Activated T-cell treated with anti-CD3 and anti-CD28 coated beads, Interleukin-2, amount 50 U/mL, for 72 hours (primary cell): Measurements from ENCODE around the gene DDC. TPM values are rescaled to one million over a fixed set of nuclear protein-coding genes. Genes with fewer than 3 reads are reported as not detected.
"Not testable (repeated sequence)": the region's sequence is repeated elsewhere in the genome, so short reads cannot be mapped to it uniquely, and the experiment has no call there.

Experiments
- ATAC-seq, 2 donors: fragments of 150-1000 bp; cut with Tn5 transposase; replicated peaks in 1 of 2; 2 replicates each; pipeline ENCODE4 v1.10.0; 2021; ENCODE audit warnings: moderate library complexity in 2 of 2, mild to moderate bottlenecking in 1 of 2
- DNase-seq, 2 donors: peaks; one replicate each; pipeline ENCODE4 v3.0.0; 2021 to 2022; ENCODE audit warnings: mixed read lengths in 1 of 2
- H3K27ac Mint-ChIP-seq: one replicate; pipeline ENCODE4 v1.8.0; 2022; ENCODE audit warnings: mild to moderate bottlenecking, moderate library complexity, mixed read lengths
- H3K27me3 Mint-ChIP-seq: one replicate; pipeline ENCODE4 v1.8.0; 2022; ENCODE audit warnings: low read depth, mixed read lengths
- H3K36me3 Mint-ChIP-seq, 2 donors: one replicate each; pipeline ENCODE4 v1.8.0; 2022; ENCODE audit warnings: mixed read lengths in 2 of 2, mild to moderate bottlenecking in 1 of 2; ENCODE audit not compliant: insufficient read depth in 2 of 2
- H3K4me1 Mint-ChIP-seq: one replicate; pipeline ENCODE4 v1.8.0; 2022; ENCODE audit warnings: low read depth, mixed read lengths
- H3K4me3 Mint-ChIP-seq, 2 donors: one replicate each; pipeline ENCODE4 v1.8.0; 2022; ENCODE audit warnings: mild to moderate bottlenecking in 2 of 2, mixed read lengths in 2 of 2, moderate library complexity in 2 of 2
- H3K9me3 Mint-ChIP-seq, 2 donors: one replicate each; pipeline ENCODE4 v1.8.0; 2022; ENCODE audit warnings: mixed read lengths in 2 of 2
- total RNA-seq, 2 donors: library from RNA; stranded (reverse); gene quantifications; one replicate each; pipeline ENCODE4 v1.2.3, GENCODE V29; 2022

DDC gene
- total RNA-seq, 2 donors from 2014 or later = not detected

- H3K9me3 Mint-ChIP-seq = no peaks in the 10 kb centered on the region
- ATAC-seq (no peak), DNase-seq (no peak)
- H3K27ac Mint-ChIP-seq = no peak overlapping the region
- H3K4me1 Mint-ChIP-seq = no peaks in the 10 kb centered on the region
- H3K36me3 Mint-ChIP-seq = no peaks in the 10 kb centered on the region
- no peak overlapping the region for H3K4me3 Mint-ChIP-seq
- peaks cover 54% of the 10 kb centered on the region for H3K27me3 Mint-ChIP-seq
Observed at GRCh38 chr7:50558294-50559053, 6.7 kb downstream of the DDC start.

- Mint-ChIP-seq H3K27me3 (peaks cover 58% of the 10 kb centered on the region), H3K27ac (no peak overlapping the region), H3K4me1 (no peaks in the 10 kb centered on the region), H3K9me3 (no peaks in the 10 kb centered on the region), H3K4me3 (no peak overlapping the region), H3K36me3 (no peaks in the 10 kb centered on the region)
- DNase-seq (no peak), ATAC-seq (no peak)
Observed at GRCh38 chr7:50557099-50557498, 8.1 kb downstream of the DDC start.

DNA sequence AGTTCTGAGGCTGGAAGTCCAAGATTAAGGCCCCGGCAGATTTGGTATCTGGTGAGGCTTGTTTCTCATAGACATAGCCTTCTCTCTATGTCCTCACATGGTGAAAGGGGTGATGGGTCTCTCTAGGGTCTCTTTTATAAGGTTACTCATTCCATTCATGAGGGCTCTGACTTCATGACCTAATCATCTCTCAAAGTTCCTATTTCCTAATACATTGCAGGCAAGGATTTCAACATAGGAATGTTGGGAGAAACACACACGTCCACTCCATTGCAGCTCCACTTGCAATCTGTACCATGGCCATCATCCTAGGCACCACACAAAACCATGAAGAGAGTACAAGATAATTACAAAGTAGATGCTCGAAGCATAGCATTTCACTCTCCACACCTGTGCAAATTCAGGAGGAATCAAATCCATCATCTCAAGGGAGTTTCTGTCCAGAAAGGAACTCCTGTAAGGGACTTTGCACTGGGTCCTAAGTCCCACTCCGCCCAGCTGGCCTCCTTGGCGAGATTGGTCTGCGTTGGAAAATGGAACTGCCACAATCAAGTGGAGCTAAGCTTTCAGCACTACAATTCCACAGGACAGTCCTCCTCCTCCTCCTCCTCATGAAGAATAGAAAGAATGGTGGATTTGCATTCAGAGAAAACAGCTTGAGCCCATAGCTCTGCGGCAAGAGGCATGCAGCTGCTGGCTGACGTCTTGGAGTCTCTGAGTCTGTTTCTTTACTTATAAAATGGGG lies 8.8 kb downstream of the DDC start:
- DNase-seq = no peak
- no peak for ATAC-seq
- Mint-ChIP-seq H3K36me3 (no peaks in the 10 kb centered on the region), H3K4me1 (no peaks in the 10 kb centered on the region), H3K27me3 (peaks cover 59% of the 10 kb centered on the region), H3K4me3 (no peak overlapping the region), H3K9me3 (no peaks in the 10 kb centered on the region), H3K27ac (no peak overlapping the region)

- no peaks in the 10 kb centered on the region for H3K9me3 Mint-ChIP-seq
- no peaks in the 10 kb centered on the region for H3K36me3 Mint-ChIP-seq
- peaks cover 54% of the 10 kb centered on the region for H3K27me3 Mint-ChIP-seq
- DNase-seq = no peak
- H3K4me1 Mint-ChIP-seq = no peaks in the 10 kb centered on the region
- no peak for ATAC-seq
- H3K4me3 Mint-ChIP-seq = no peak overlapping the region
- no peak overlapping the region for H3K27ac Mint-ChIP-seq
Observed at GRCh38 chr7:50555594-50556140, 9.5 kb downstream of the DDC start.

DNA sequence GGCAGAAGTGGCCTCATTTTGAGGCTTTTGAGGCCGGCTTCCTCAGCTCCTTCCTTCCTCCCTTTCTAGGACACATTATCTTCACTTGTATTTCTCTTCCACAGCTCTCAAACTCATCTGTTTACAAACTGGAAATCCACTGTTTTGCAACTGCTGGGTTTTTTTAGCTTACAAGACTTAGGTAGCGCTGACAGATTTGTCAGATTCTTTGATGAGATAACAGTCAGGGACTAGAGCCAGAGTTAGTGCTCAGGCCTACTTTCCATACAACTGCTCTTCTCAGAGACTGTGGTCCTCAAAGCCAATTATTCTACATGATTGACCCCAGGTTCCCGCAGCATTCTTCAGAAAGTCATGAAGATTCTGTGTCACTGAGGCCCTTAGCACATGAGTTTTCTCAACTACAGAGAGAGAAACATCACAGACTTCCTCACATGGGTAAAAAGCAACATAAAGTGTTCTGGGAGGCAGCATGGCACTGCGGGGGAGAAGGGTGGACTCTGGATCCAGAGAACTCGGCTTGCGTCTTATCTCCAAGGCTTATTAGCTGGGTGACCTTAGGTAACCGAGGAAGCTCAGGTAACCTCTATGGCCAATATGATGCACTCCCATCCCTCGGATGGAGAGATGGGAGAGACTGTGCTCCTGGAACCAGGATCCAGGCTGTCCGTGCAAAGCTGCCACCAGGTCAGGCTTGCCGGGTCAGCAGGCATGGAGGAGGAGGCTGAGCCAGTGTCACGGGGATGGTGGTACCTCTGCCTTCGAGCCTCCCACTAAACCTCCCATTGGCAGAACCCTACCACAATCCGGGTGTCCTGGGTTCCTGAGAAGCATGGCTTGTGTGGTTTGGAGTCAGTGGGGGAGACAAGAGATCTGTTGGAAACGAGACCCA lies 10.5 kb downstream of the DDC start:
- no peak overlapping the region for H3K4me3 Mint-ChIP-seq
- H3K4me1 Mint-ChIP-seq = no peaks in the 10 kb centered on the region
- H3K27me3 Mint-ChIP-seq = peaks cover 56% of the 10 kb centered on the region
- no peak overlapping the region for H3K27ac Mint-ChIP-seq
- ATAC-seq = no peak
- no peaks in the 10 kb centered on the region for H3K36me3 Mint-ChIP-seq
- no peaks in the 10 kb centered on the region for H3K9me3 Mint-ChIP-seq
- no peak for DNase-seq

DNA sequence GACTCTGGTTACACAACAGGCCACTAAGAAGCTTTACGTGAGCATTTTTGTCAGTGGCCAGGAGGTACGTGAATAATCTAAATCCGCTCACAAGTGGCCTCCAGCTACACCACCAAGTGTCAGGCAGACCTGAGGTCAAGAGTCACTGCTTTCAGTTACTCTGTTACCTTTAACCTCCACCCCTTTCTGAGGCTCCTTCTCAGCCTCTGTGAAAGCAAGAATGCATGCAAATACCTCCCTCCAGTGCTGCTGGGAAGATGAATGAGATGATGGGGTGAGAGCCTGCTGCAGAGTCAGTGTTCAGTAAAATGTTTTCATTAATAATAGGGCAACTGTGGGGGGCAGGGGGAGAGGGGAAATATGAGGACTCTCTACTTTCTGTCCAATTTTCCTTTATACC lies 11.2 kb downstream of the DDC start:
- H3K36me3 Mint-ChIP-seq = no peaks in the 10 kb centered on the region
- H3K9me3 Mint-ChIP-seq = no peaks in the 10 kb centered on the region
- DNase-seq = no peak
- no peaks in the 10 kb centered on the region for H3K4me1 Mint-ChIP-seq
- peaks cover 57% of the 10 kb centered on the region for H3K27me3 Mint-ChIP-seq
- no peak overlapping the region for H3K4me3 Mint-ChIP-seq
- H3K27ac Mint-ChIP-seq = no peak overlapping the region
- ATAC-seq = no peak

DNA sequence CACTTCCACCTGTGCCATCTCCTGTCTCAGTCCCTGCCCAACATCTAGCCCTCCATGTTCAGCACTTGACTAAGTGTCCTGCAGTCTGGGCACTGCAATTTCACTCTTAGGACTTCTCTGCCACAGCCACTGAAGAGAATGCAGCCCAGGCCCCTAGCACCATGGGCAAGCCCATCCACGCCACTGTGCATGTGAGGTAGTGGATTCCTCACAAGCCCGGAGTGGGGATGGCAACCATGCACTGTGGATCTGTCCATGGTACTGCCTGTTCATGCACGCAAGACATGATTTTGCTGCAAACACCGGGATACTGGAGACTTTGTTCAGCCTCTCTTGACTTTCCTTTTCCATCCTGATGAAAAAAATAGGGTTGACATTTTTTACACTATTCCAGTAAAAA lies 12.3 kb downstream of the DDC start:
- Mint-ChIP-seq H3K36me3 (no peaks in the 10 kb centered on the region), H3K27me3 (peaks cover 47% of the 10 kb centered on the region), H3K9me3 (no peaks in the 10 kb centered on the region), H3K4me3 (no peak overlapping the region), H3K27ac (no peak overlapping the region), H3K4me1 (no peaks in the 10 kb centered on the region)
- DNase-seq = no peak
- ATAC-seq = no peak

DNA sequence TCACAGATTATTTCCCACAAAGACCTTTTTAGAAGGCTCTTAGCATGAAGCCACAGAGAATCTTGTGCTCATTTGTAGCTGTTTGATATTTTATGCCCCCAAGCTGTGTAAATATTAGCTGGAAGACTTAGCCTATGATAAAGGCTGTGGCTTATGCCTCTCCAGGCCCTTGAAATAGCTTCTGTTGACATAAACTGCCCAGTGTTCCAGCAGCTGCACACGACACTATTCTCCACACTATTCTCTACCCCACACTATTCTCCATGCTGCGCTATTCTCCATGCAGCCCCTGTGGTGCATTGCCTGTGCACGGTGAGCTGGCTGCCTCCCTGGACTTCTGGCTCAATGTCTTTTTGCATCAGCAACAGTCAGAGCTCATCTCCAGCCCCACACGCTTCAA lies 13.1 kb downstream of the DDC start:
- peaks cover 43% of the 10 kb centered on the region for H3K27me3 Mint-ChIP-seq
- DNase-seq = no peak
- H3K9me3 Mint-ChIP-seq = no peaks in the 10 kb centered on the region
- H3K36me3 Mint-ChIP-seq = no peaks in the 10 kb centered on the region
- H3K4me1 Mint-ChIP-seq = no peaks in the 10 kb centered on the region
- no peak for ATAC-seq
- no peak overlapping the region for H3K4me3 Mint-ChIP-seq
- H3K27ac Mint-ChIP-seq = no peak overlapping the region

DNA sequence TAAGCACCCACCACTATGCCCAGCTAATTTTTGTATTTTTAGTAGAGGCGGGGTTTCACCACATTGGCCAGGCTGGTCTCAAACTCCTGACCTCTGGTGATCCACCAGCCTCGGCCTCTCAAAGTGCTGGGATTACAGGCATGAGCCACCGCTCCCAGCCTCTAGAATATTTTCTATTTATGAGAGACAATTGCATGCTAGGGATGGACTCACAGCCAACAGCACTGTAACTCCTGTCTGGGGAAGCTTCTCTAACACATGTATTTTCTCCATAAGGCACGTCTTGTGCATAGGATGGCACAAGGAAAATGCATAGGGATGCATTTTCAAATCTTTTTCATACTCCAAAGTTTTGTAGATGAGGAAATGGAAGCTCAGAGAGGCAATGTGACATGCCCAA lies 19.6 kb downstream of the DDC start:
- not testable (repeated sequence) for ATAC-seq, H3K4me3 Mint-ChIP-seq, H3K4me1 Mint-ChIP-seq, DNase-seq, H3K36me3 Mint-ChIP-seq, H3K9me3 Mint-ChIP-seq, H3K27ac Mint-ChIP-seq
- H3K27me3 Mint-ChIP-seq = peaks cover 15% of the 10 kb centered on the region

DNA sequence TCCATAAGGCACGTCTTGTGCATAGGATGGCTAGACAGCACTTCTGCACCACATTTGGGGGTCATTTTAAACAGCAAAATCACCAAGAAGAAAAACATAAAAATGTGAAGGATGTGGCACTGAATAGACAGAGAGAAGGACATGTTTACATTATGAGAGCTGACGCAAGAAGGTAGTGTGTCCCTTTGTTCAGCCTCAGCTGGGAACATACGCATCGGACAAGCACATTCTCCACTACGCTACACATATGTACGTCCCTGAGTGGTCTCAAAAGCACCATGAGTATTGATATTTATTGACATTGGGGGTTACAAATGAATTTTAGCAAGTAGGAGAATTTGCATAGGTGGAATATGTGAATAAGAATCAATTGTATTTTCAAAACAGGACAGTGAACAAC lies 20.2 kb downstream of the DDC start:
- no peak for ATAC-seq
- no peak overlapping the region for H3K27ac Mint-ChIP-seq

DNA sequence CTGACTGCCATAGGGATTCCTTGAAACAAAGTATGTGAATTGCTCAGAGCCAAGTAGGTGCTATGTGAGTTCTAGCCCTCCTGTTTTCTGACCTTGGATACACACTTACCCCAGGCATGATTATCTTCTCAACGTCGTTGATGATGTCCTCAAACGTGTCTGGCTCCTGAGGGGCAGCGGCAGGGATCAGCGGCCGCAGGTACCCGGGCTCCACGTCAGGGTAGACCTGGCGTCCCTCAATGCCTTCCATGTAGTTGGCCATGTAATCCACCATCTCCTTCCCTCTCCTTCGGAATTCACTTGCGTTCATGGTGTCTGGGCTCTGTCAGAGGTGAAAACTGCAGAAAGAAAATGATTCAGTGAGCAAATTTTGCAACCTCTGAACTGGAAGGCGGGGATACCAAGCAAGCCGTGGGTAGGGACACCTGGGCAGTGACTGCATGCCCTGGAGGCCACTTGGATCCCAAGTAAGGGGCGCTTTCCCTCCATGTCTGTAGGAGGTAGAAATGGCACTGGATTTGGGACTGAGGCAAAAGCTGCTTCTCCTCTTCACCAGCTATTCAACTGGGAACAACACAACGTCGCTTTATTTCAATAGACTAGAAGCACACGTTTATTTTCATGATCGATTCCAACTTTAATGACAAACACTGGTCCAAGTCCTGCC lies 21.3 kb downstream of the DDC start:
- Mint-ChIP-seq H3K36me3 (no peaks in the 10 kb centered on the region), H3K4me3 (no peak overlapping the region), H3K27me3 (peaks cover 5% of the 10 kb centered on the region), H3K4me1 (no peaks in the 10 kb centered on the region), H3K27ac (no peak overlapping the region), H3K9me3 (no peaks in the 10 kb centered on the region)
- DNase-seq (no peak), ATAC-seq (no peak)

More for the DNA sequence above, 20.2 kb downstream of the DDC start:
- Mint-ChIP-seq H3K36me3 (no peaks in the 10 kb centered on the region), H3K4me3 (no peak overlapping the region), H3K27me3 (peaks cover 14% of the 10 kb centered on the region), H3K4me1 (no peaks in the 10 kb centered on the region), H3K9me3 (no peaks in the 10 kb centered on the region)
- no peak for DNase-seq

- peaks cover 5% of the 10 kb centered on the region for H3K27me3 Mint-ChIP-seq
- H3K4me1 Mint-ChIP-seq = no peaks in the 10 kb centered on the region
- H3K27ac Mint-ChIP-seq = no peak overlapping the region
- H3K36me3 Mint-ChIP-seq = no peaks in the 10 kb centered on the region
- H3K4me3 Mint-ChIP-seq = no peak overlapping the region
- ATAC-seq = no peak
- H3K9me3 Mint-ChIP-seq = no peaks in the 10 kb centered on the region
- DNase-seq = no peak
Observed at GRCh38 chr7:50542132-50542531, 23.1 kb downstream of the DDC start.
